NT2/D1 (cell line): ENCODE data around the gene TKFC.

Source experiments
- DNase-seq: peaks from one replicate; pipeline ENCODE4 v3.0.0-alpha.2; 2011; ENCODE audit warnings: low read depth, low spot score
- H3K27me3 ChIP-seq: 2 replicates; pipeline ENCODE4 v1.6.0; 2011; ENCODE audit warnings: mild to moderate bottlenecking; ENCODE audit not compliant: insufficient read length, insufficient read depth
- H3K36me3 ChIP-seq: 2 replicates; pipeline ENCODE4 v1.6.1; 2011; ENCODE audit warnings: mild to moderate bottlenecking, low read length, mixed read lengths; ENCODE audit not compliant: insufficient read depth, insufficient read length
- H3K4me1 ChIP-seq: 2 replicates; pipeline ENCODE4 v1.5.1; 2011; ENCODE audit not compliant: insufficient read depth, insufficient read length
- H3K4me3 ChIP-seq: 2 replicates; pipeline ENCODE4 v1.5.1; 2011; ENCODE audit warnings: low read depth; ENCODE audit not compliant: insufficient read length
- H3K9ac ChIP-seq: 2 replicates; pipeline ENCODE4 v1.6.0; 2011; ENCODE audit warnings: low read depth; ENCODE audit not compliant: insufficient read length
- H3K9me3 ChIP-seq: 2 replicates; pipeline ENCODE4 v1.5.1; 2011; ENCODE audit warnings: mild to moderate bottlenecking, low read length; ENCODE audit not compliant: insufficient read depth
- SUZ12 ChIP-seq: IDR thresholded peaks from 2 replicates; pipeline ENCODE4 v1.6.1; 2011; ENCODE audit not compliant: insufficient read length, insufficient read depth; ENCODE audit errors: extremely low read depth
- YY1 ChIP-seq: IDR thresholded peaks from 2 replicates; pipeline ENCODE4 v1.6.1; 2011; ENCODE audit not compliant: insufficient read length, insufficient read depth
- ZNF274 ChIP-seq: IDR thresholded peaks from 2 replicates; pipeline ENCODE4 v1.6.1; 2011; ENCODE audit warnings: mild to moderate bottlenecking, low read depth, low read length

TKFC gene

GRCh38 chr11:61332797-61333549, at the start of gene TKFC, which contains the start of gene DDB1:
TKFC (plus strand) TSS chr11:61333228; CDS start chr11:61334729, 1,501 bp downstream.
DDB1 (minus strand) TSS chr11:61333105; CDS start chr11:61332968, 137 bp downstream.
- Histone ChIP-seq H3K9ac (peak within 1 kb of the TSS; percentile 98), H3K4me3 (peak within 1 kb of the TSS; percentile 80), H3K36me3 (peaks cover 34% of the 10 kb centered on the region), H3K27me3 (no peaks in the 10 kb centered on the region), H3K9me3 (no peaks in the 10 kb centered on the region), H3K4me1 (peaks cover 28% of the 10 kb centered on the region)
- peak; percentile 97 for DNase-seq
- TF ChIP-seq ZNF274 (no peak), YY1 (no peak), SUZ12 (no peak)

DNA sequence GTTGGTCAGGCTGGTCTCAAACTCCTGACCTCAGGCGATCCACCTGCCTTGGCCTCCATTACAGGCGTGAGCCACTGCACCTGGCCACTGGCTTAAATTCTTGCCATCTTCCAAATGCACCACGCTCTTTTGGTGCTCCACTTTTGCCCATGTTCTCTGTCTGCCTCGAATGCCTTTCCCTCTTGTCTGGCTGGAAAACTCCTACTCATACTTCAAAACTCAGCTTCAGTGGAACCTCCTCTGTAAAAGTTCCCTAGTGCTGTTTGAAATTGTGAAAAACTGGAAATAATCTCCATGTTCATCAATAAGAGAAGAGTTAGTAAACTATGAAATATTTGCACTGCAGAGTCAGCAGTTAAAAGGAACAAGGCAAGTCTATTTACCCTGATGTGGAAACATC, 49.4 kb upstream of the TKFC start:
- H3K9me3 ChIP-seq = no peaks in the 10 kb centered on the region
- no peak overlapping the region for H3K9ac ChIP-seq
- no peak overlapping the region for H3K4me3 ChIP-seq
- H3K4me1 ChIP-seq = peaks cover 17% of the 10 kb centered on the region
- no peak for DNase-seq
- H3K36me3 ChIP-seq = peaks cover 68% of the 10 kb centered on the region
- peaks cover 13% of the 10 kb centered on the region for H3K27me3 ChIP-seq
- TF ChIP-seq YY1 (no peak), SUZ12 (no peak)

DNA sequence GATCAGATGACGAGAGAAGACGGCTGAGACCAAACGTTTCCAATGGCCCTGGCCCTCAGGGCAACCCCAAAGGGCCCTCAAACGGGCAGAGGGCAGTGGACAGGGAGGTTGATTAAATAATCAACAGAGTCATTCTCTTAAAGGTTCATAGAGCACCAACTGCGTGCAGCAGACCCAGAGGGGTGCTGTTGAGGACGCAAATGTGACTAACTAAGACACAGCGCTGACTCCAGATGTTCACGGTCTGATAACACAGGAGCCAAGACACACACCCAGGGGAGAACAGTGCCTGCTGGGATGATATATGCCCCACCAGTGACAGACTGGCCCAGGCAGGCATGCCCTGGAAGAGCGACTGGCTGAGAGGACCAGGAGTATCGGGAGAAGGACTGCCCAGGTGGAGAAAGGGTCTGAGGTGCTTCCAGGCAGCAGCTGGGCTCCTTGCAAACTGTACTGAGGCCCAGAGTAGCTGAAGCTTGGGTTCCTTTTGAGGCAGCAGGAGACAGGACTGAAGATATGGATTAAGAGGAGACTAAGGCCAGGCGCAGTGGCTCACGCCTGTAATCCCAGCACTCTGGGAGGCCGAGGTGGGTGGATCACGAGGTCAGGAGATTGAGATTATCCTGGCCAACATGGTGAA, 45.6 kb upstream of the TKFC start:
- Histone ChIP-seq H3K27me3 (peaks cover 7% of the 10 kb centered on the region), H3K9ac (no peak overlapping the region), H3K9me3 (no peaks in the 10 kb centered on the region), H3K4me1 (peaks cover 5% of the 10 kb centered on the region), H3K36me3 (peaks cover 59% of the 10 kb centered on the region), H3K4me3 (no peak overlapping the region)
- TF ChIP-seq ZNF274 = no peak
- no peak for DNase-seq

- no peak for TF ChIP-seq SUZ12
- no peak for TF ChIP-seq YY1
- TF ChIP-seq ZNF274 = no peak
- Histone ChIP-seq H3K9me3 (no peaks in the 10 kb centered on the region), H3K36me3 (peaks cover 25% of the 10 kb centered on the region), H3K4me1 (peaks cover 8% of the 10 kb centered on the region), H3K9ac (no peak overlapping the region), H3K4me3 (no peak overlapping the region), H3K27me3 (peaks cover 13% of the 10 kb centered on the region)
- no peak for DNase-seq
Observed at GRCh38 chr11:61290905-61291690, 41.9 kb upstream of the TKFC start.

DNA sequence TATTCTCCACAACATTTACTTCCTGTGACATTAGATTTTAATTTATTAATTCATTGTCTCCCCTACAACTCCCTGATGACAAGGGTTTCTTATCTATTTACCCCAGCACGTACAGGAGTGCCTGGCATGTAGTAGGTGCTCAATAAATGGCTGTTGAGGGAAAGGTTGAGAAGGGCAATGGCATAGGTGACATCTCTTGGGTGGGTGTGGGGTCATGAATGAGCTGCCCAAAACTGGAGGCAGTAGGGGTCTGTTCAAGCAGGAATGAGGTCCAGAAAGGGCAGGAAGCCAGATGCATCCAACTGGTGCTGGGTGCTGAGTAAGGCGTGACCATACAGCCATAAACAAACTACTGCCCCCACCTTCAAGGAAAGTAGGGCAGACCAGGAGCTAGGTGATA, 40.7 kb upstream of the TKFC start:
- Histone ChIP-seq H3K27me3 (peaks cover 13% of the 10 kb centered on the region), H3K4me3 (no peak overlapping the region), H3K4me1 (peaks cover 12% of the 10 kb centered on the region), H3K9ac (no peak overlapping the region), H3K9me3 (no peaks in the 10 kb centered on the region), H3K36me3 (peaks cover 21% of the 10 kb centered on the region)
- TF ChIP-seq ZNF274 = no peak
- TF ChIP-seq YY1 = no peak
- no peak for TF ChIP-seq SUZ12
- no peak for DNase-seq

DNA sequence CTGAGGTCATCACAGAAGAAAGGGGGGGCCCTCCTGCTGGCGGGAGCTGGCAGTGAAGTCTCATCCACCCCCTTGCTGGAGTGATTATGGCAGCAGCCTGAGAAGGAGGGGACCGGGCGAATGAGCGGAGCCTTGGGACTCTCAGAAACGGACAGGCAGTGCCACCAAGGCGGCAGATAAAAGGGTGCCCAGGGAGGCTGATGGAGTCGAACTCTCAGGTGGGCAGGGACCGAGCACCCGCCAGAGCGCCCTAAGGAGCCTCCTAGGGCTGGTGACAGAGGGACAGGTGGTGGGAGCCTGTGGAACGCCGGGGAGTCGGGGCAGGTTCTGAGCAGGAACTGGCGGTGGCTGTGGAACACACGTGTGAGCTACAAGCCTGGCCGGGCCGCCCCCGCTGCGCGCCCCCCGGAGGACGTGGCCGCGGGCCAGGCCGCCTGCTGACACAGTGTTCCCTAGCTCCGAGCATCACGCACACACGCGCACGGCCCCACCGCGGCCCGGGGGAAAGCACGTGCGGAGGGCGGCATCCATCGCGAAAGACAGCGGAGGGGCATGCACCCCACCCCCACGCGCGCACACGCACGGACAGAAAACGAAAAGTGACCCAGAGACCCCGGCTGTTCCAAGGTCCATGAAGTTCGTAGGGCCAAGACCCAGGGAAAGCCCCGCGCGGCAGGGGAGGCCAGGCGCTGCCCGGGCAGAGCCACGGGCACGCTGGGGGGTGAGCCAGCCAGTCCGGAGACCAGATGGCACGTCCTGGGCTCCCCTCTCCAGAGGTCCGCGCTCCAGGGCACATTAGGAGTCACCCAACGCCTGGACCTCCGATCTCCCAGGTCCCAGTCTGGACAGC, 38.9 kb upstream of the TKFC start:
- peaks cover 12% of the 10 kb centered on the region for H3K4me1 ChIP-seq
- TF ChIP-seq SUZ12 (no peak), YY1 (no peak), ZNF274 (no peak)
- H3K9ac ChIP-seq = peak overlapping the region; percentile 88
- no peak for DNase-seq
- H3K4me3 ChIP-seq = peak overlapping the region; percentile 74
- peaks cover 13% of the 10 kb centered on the region for H3K27me3 ChIP-seq
- peaks cover 18% of the 10 kb centered on the region for H3K36me3 ChIP-seq
- no peaks in the 10 kb centered on the region for H3K9me3 ChIP-seq
